ENCODE data around the gene SULF2.

Gene SULF2

DNA sequence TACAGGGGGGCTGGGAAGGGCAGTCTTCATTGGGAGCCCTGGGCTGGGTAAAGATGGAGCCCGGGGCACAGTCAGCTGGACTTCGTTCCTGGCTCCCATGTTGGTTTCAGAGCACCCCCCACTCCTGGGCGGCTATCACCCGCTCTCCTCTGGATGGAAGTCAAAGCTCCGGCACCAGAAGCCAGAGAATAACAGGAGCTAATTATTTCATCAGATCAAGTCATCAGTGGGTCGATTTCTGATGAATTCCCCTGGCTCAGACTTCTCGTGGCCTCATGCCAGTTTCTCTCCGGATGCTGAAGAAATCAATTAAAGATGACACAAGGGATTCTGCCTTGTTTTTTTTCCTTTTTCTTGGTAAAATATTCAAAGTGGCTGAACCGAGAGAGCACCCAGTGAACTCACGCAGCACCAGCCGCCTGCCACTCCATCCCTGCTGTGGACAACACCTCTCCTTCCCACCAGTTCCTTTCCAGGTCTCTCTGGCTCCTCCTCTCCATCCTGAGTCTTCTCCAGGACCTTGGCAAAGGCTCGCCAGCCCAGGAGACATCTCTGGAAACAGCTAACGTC lies 22.5 kb downstream of the SULF2 start:
- peak; percentile 15 for DNase-seq (ENCODE audit: low spot score)

DNA sequence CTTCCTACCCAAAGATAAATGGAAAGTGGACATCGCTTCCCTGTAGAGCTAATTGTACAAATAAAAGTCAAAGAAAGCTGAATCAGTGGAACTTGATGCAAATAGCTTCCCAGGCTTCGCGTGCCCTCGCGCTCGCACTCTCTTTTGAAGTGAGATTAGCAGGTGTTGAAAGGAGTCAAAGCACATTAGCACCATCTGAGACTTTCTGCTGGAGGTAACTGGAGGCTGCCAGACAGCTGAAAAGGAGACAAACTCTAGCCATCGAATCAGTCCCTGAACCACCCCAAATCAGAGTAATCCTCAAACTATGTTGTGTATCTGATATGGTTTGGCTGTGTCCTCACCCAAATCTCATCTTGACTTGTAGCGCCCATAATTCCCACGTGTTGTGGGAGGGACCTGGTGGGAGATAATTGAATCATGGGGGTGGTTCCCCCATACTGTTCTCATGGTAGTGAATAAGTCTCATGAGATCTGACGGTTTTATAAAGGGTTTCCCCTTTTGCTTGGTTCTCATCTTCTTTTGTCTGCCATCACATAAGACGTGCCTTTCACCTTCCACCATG lies 23.7 kb downstream of the SULF2 start:
- DNase-seq (ENCODE audit: low spot score), result no peak

DNA sequence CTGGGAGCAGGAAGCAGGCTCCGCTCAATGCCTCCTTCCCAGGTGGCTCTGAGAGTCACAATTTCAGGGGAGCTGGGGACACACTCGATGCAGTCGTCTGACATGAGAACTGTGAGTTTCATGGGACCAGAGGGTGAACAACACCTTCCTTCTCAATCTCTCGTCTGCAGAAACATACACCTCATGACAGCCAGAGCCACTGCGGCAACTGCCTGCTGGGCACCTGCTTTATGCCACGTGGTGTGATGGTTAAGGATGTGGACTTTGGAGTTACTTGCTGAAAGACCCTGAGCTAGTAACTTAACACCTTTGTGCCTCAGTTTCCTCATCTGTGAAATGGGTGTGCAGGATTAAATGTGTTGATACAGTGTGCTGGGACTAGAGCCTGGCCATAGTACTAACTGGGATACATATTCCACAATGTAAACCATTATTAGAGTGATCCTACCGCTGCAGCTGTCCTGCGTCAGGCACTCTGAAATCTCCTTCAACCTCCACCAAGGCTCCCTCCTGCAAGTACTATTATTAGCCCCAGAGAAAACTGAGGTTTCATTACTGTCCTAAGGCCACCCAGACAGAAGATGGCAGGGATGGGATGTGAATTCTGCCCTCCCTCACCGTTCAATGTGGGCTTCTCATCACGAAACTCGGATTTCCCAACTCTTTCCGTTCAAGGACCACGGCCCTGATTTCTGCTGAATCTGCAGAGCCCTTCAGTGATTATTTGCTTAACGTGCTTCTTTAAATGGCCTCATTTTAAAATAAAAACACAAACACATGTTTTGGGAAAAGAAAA lies 24.4 kb downstream of the SULF2 start:
- no peak for DNase-seq (ENCODE audit: low spot score)

DNA sequence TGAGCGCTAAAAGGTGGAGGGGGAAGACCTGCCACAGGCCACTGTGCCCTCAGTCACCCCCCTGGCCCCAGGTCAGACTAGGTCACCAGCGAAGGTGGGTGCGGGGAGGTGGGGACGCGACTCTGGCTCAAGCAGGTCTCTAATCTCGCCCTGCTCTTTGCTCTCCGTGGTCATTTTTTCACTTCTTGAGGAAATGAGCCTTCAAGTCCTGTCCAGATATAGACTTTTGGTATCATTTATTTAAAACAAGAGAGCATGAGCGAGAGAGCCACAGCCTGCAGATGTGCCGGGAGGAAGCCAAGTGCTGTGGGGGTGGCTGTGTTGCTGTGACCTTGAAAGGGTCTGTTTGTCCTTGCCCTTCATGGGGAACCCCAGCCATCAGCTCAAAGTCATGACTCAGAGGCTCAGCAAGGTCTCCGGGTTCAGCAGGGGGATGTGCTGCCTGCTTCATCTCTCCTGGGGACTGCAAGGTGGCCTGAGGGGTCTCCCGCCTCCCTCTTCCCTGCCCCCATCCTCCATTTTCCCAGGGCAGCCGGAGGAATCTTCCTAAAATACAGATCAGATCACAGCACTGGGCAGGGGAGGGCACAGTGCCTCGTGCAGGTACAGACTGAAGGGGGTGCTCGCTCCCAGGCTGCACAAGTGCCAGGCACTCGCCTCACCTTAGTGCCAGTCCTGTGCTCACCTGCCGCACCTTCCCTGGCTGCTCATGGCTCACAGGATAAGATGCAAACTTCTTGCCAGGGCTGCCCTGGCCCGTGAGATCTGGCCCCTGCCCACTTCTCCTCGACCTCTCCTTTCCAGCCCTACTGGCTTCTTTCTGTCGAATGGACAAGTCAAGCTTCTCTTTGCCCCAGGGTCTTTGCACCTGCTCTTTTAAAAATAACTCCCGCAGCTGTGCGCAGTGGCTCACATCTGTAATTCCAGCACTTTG lies 26.5 kb downstream of the SULF2 start:
- no peak for DNase-seq (ENCODE audit: low spot score)

DNA sequence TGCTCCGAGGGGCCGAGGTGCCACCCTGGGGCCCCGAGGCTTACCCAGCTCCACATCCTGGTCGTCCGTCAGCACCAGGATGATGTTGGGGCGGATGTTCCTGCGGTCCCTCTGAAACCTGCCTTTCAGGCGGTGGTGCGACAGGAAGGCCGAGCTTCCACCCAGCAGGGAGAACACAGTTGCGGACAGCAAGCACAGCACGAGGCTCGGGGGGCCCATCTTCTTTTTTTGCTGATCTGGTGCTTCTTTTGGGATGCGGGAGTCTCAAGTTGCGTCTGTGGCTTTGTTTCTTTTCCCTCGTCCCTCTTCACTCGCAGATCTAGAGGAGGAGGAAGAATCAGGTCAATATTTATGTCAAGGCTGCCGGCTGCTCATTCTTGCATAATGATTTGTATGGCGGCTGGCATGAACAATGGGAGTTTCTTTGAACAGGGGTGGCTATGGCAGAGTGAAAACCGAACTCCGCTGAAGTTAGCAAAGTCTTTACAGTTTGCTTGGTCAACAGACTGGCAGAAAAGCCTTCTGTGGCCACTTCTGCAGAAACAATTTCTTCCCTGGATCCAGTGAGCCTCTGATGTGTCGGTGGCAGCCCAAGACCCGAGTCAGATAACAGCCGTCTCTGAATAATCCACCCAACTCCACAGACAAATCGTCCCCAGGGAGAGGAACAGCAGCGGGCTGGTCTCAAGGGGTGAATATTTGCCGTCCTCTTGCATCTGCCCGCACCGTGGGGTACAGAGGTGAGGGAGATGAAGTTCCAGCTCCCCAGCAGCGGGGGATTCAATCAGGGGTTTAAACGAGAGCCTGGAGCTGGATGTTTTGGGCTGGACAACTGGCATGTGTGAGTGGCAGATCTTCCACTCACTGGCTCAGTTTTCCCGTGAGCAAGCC lies 27.9 kb downstream of the SULF2 start:
- DNase-seq (ENCODE audit: low spot score), result no peak

DNA sequence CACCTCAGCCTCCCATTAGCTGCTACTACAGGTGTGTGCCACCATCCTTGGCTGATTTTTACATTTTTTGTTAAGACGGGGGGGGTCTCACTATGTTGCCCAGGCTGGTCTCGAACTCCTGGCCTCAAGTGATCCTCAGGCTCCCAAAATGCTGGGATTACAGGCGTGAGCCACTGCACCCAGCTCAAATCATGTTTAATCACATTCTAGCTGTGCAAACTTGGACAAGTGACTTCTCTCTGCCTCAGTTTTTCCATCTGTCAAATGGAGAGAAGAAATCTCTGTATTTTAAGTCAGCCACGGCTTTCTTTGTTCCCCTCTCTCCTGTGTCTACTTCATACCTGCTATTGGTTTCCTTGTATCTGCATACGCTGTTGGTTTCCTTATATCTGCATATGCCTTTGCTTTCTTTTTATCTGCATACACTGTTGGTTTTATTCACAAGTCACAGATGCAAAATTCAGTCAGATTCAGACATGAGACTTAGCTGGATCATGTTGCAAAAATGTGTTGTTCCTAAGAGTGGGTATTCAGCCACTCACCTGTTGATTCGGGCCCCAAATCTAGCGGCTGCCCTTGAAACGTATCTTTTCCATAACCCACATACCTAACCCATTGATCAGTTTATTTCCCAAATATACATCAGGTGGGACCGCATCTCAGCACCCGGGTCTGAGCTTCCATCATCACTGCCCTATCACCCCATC lies 30.2 kb downstream of the SULF2 start:
- no peak for DNase-seq (ENCODE audit: low spot score)

DNA sequence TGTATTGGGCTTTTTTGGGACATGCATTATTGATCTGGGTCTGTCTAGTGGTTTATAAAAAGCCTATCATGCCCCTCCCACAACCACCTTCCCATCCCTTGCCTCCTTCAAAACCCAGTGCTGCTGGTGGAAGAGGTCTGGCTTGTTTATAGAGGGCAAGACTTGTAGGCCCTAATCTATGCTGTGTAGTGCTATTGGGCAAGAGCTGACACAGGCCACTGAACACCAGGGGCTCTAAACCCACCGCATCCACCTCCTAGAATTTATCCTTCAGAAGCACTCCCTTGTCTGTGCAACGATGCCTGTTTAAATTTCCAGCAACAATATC lies 30.9 kb downstream of the SULF2 start:
- DNase-seq (ENCODE audit: low spot score), result no peak

DNA sequence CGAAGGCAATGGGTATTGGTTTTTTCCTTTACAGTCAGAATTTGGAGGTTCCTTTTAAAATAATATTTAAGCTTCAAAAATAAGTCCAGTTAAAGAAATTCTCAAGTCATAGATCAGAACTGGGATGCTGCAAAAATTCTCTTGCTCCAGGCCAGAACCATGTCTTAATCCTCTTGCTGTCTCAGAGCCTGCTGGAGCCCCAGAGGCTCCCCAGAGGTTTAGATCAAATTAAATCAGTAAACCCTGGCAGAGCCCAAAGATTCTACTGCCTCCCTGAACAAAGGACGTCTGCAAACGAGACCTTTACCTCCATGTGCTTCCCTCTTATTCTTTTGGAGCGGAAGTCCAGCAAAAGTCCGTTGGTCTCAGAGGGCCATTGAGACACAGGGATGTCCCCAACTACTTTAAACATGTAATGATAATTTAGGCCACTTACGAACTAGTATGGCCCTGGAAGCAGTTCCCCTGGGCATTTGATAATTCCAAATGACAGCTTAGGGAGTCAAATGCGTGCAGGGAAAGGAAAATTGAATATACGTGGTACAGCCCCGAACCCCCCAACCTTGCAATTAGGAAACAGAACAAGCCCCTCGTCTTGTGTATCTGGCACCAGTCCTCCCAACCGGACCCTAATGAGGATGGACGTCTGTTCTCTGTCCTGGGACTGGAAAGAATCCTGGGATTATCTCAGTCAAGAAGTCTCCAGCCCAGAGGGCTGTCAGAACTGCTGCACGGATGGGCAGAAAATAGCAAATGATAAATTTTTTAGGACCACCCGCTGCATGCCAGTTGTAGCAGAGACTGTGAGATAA lies 31.5 kb downstream of the SULF2 start:
- DNase-seq (ENCODE audit: low spot score), result no peak

DNA sequence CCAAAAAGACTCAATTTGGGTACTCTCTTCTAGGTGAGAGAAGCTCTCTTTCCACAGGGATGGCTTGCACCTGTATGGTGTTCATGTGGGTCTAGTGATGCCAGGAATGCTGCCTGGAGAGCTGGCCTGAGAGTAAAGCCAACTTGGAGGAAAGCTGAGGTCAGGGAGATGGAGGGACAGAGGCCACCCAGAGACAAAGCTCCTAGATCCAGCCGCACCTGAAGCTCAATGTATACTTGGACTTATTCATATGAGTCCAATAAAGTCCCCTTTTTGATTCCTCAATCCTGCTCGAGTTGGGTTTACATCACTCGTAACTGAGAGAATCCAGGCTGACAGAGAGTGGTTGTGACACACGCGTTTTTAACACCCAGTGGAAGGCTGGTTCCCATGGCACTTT lies 33.8 kb downstream of the SULF2 start:
- DNase-seq (ENCODE audit: low spot score), result no peak

DNA sequence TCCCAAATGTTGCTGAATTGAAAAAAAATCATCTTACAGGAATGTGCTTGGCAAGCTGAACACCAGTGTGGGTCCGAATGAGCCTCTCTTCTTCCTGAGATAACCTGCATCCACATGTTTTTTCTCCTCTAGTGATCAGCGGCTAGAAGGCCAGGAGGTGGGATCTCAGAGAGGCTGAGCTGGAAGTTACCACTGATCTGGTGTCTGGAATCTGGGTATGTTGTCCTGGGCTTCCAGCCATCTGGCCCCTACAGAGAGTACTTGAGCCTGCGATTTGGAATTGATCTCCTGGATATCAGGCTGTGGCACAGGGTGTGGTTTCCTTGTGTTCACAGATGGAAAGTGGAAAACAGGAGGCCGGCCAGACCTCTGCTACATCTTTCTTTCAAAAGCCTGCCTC lies 35.9 kb downstream of the SULF2 start:
- DNase-seq (ENCODE audit: low spot score), result peak; percentile 32

DNA sequence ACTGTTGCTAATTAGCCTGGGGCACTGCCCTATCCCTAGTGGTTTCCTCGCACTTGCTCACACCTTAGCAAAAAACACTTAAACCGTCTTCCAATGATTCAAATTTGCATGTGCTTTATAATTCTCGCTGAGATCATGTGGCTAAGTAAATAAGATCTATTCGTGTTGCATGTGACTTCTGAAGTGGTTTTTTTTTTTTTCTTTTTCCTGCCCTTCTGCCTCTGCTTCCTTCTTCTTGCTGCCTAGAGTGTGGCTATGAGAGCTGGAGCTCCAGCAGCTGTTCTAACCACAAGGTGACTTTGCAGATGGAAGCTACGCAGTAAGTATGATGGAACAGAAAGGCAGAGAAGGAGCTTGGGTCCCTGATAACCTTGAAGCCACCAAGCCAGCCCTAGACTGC lies 36.5 kb downstream of the SULF2 start:
- DNase-seq (ENCODE audit: low spot score), result no peak

DNA sequence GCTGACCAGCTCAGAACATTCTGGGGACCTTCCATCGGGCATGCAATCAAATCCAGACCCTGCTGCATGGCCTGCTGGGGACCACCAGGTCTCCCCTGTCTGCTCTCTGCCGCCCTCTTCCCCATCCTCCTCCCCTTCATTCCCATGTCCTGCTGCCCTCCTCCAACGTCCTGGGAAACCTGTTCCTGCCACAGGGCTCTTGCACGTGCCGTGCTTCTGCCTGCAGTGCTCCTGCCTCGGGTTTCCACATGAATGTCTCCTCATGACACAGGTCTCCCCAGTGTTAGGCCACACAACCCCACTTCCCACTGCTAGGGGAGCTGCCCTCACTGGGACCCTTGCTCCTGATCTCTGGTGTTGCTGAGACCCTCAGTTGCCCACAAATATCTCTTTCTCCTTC lies 37.2 kb downstream of the SULF2 start:
- DNase-seq (ENCODE audit: low spot score), result no peak

DNA sequence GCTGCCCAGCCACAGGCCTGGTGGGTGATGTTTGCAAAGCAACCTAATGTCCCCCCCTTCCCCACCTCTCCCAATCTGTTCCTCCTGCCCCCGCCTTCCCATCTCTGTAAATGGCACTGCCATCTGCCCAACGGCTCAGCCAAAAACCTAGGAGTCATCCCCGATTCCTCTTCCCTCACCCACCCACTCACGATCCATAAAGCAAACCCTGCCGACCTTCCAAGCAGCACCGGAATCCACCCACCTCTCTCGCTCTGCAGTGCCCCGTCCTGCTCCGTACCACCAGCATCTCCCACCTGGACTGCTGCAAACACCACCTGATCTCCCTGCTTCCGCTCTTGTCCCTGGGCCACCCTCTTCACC lies 37.6 kb downstream of the SULF2 start:
- no peak for DNase-seq (ENCODE audit: low spot score)

DNA sequence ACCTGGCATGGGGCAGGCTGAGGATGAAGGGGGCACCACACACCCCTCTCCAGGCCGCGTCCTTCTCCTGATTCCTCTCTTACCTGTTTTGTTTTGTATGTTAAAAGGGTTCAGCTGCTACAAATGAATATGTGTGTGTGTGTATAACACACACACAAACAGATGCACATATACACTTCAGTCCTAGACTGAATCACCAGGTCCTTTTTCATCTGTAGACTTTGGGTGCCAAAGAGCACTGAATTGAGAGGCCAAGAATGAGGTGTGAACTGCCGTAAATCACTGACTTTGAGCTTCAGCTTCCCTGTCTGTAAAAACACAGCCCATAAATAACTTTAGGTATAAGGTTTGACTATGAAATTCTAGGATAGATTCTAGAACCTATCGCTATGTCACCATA lies 40.5 kb downstream of the SULF2 start:
- no peak for DNase-seq (ENCODE audit: low spot score)

DNA sequence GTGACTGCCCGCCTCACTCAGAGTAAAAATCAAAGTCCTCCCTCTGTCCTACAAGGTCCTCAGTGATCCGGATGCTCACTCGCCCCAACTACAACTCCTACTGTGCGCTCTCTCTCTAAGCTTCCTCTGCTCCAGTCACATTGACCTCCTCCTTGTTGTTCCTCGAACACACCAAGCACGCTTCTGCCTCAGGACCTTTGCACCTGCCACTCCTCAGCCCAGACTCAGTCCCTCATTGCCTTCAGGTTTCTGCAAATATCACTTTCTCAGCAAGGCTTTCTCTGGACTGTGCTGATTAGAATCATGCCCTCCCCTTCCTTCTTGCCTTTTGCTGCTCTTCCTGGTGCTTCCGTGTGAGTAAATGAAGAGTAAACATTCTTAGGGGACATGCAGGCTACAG lies 41.6 kb downstream of the SULF2 start:
- DNase-seq (ENCODE audit: low spot score), result no peak

DNA sequence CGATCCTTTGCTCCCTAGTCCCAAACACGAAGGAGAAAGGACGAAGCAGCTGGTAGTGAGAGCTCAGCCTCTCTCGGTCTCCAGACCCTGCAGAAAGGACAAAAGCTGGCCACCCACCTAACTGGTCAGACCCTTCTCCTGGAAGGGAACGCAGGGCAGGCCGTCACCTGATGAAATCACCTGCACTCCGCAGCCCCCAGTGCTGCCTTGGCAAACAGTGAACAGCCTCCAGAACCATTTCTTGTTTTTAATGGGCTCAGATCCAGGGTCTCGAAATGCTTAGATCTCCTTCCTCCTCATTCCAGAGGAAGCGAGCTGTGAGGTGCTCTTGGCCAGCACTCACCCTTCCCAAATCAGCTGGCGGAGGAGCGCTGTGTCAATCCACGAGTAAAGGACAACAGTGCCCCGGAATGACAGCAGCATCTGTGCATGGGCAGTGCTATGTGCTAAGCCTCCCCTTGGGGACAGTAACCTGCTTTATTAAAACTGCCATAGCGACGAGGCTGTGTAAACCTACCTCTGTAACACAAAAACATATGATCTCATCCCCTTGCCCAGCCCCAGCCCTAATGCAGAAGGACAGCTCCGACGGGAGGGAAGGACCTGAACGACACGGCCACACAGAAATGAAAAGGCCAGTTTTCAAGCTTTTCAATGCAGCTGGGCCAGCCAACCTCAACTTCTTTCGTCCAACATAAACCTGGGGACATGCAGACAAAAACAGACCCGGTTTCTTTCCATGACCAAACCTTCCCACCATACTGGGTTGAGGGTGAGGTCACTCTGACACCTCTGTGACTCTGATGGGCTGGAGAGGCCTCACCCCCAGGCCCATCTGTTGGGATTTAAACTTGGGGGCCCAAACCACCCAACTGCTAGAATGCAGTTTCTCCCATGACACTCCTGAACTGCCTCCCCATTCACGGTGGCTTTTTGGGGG lies 43.3 kb downstream of the SULF2 start:
- DNase-seq (ENCODE audit: low spot score), result no peak

DNA sequence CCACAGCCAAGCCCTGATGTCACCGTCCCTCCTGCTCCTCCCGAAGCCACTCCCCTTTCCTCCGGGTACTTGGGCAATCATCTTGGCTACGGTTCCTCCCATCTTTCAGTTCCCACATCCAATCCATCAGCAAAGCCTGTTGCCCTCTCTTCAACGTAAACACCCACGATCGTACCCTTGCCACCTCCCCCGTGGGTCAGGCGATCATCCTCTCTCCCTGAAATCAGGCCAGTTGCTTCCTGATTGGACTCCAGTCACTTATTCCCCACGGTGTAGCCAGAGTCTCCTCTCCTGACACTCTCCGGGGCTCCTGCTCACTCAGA lies 44.5 kb downstream of the SULF2 start:
- DNase-seq (ENCODE audit: low spot score), result peak; percentile 36

DNA sequence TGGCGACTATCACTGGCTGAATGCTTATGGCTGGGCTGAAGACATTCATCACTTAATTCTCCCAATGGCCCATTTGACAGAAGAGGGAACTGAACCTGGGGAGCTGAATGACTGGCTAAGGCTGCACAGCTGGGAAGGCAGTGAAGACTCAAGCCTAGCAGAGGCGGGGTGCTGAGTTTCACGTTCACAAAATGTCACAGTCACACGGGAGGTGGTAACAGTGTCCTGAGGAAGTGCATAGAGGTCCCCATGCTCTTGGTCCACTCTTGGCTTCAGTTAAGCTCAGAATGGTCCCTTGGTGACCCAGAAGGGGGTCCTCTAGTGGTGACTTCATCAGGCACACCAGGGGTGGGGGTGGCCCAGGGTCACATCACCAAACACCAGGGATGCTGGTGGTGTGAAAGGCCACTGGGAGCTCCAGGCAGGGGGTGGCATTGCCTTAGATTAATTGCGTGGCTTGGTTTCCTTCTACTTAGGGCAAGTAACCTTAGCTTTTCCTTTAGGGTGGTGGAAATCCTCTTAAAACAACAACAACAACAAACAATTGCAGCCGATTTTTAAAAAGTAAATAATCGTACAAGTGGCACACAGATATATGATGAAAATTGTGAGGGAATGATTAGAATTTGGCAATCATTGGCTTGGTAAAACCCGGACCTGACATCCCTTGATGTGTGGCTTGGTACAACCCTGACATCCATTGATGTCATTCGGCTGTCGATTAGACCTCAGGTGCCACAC lies 45.0 kb downstream of the SULF2 start:
- no peak for DNase-seq (ENCODE audit: low spot score)

DNA sequence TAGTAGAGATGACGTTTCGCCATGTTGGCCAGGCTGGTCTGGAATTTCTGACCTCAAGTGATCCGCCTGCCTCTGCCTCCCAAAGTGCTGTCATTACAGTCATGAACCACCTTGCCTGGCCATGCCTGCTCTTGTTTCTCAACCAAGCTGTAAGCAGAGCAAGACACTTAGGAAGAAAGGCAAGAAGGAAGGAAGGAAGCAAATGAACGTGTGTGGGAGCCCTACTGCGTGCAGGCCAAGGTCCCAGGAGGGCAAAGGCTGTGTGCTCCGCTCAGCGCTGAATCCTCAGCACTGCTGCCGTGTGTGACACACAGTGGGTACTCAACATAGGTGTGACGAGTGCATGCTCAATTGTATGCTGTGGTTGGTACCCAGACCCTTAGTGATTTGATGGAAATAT lies 47.4 kb downstream of the SULF2 start:
- DNase-seq (ENCODE audit: low spot score), result no peak
